GM12874 (cell line): ENCODE measurements around the gene CLIC5.

Source experiments
- CTCF ChIP-seq: IDR thresholded peaks from 2 replicates; pipeline ENCODE4 v1.5.1; 2011; ENCODE audit warnings: low read depth, mild to moderate bottlenecking, control low read depth, low read length, moderate library complexity; ENCODE audit not compliant: insufficient read depth

The CLIC5 gene

GRCh38 chr6:45858691-45859090 lies 157.0 kb downstream of the CLIC5 start:
- TF ChIP-seq CTCF: no peak

GRCh38 chr6:45857827-45858226 lies 157.8 kb downstream of the CLIC5 start:
- no peak for TF ChIP-seq CTCF

- no peak for TF ChIP-seq CTCF
Observed at GRCh38 chr6:45855642-45856394, 159.8 kb downstream of the CLIC5 start.

GRCh38 chr6:45854149-45854742 lies 161.4 kb downstream of the CLIC5 start:
- no peak for TF ChIP-seq CTCF

- no peak for TF ChIP-seq CTCF
Observed at GRCh38 chr6:45851034-45851400, 164.6 kb downstream of the CLIC5 start.

GRCh38 chr6:45850378-45851033 lies 165.2 kb downstream of the CLIC5 start:
- no peak for TF ChIP-seq CTCF

GRCh38 chr6:45845567-45845966 lies 170.1 kb downstream of the CLIC5 start:
- no peak for TF ChIP-seq CTCF
